T-helper 1 cell treated with Interleukin-12 subunit alpha and Interleukin-12 subunit beta and Interleukin-4 antibody, amounts not matched to agents 30 ng/mL and 1 ng/mL, for 36 hours (primary cell): Measurements from ENCODE around the gene AP1M2. TPM values are rescaled to one million over a fixed set of nuclear protein-coding genes. Genes with fewer than 3 reads are reported as not detected.

Source experiments
- intact Hi-C: fragments of 100-400 bp; cut with micrococcal nuclease; formaldehyde crosslinking; loops from one replicate; pipeline ENCODE4 v1.15.1; 2024
- total RNA-seq: library from RNA; stranded (reverse); gene quantifications from 2 replicates; pipeline ENCODE4 v1.2.3, GENCODE V29; 2022

Gene AP1M2
- total RNA-seq, result not detected in 2 replicates

GRCh38 chr19:10587022-10587838, at the start of gene AP1M2:
TSS of gene AP1M2 (minus strand) at chr19:10587312. CDS start at chr19:10587231, 81 bp downstream.
- intact Hi-C loops, result no loop called here

GRCh38 chr19:10636304-10636972, 49.3 kb upstream of the AP1M2 start:
- intact Hi-C loops, result no loop called here

- intact Hi-C loops, result no loop called here
These were observed 47.9 kb upstream of the AP1M2 start for GRCh38 chr19:10634963-10635362.

GRCh38 chr19:10634430-10634829, 47.3 kb upstream of the AP1M2 start:
- intact Hi-C loops, result no loop called here

GRCh38 chr19:10631874-10632273, 44.8 kb upstream of the AP1M2 start:
- intact Hi-C loops, result no loop called here

GRCh38 chr19:10625762-10626138, 38.6 kb upstream of the AP1M2 start:
- intact Hi-C loops, result no loop called here

- intact Hi-C loops, result no loop called here
These were observed 38.1 kb upstream of the AP1M2 start, which contains the start of gene SLC44A2 for GRCh38 chr19:10625003-10625761. TSS of gene SLC44A2 (plus strand) at chr19:10625553. CDS start at chr19:10625634, 81 bp downstream.

- intact Hi-C loops, result loop anchor here (1.0 kb wide), 1 partner anchor 20 kb away; no protein-coding TSS in a partner anchor
These were observed 37.5 kb upstream of the AP1M2 start for GRCh38 chr19:10624585-10624984.

GRCh38 chr19:10621966-10622365, 34.9 kb upstream of the AP1M2 start:
- intact Hi-C loops, result no loop called here

GRCh38 chr19:10620786-10621185, 33.7 kb upstream of the AP1M2 start:
- intact Hi-C loops, result no loop called here

- intact Hi-C loops, result no loop called here
These were observed 31.7 kb upstream of the AP1M2 start for GRCh38 chr19:10618846-10619245.

GRCh38 chr19:10617409-10618121, 30.5 kb upstream of the AP1M2 start:
- intact Hi-C loops, result no loop called here

- intact Hi-C loops, result no loop called here
These were observed 28.4 kb upstream of the AP1M2 start for GRCh38 chr19:10615429-10616023.

- intact Hi-C loops, result no loop called here
These were observed 25.5 kb upstream of the AP1M2 start for GRCh38 chr19:10612499-10613119.

GRCh38 chr19:10611907-10612306, 24.8 kb upstream of the AP1M2 start:
- intact Hi-C loops, result no loop called here

- intact Hi-C loops, result loop anchor here (1.0 kb wide), 2 partner anchors 20 to 23 kb away; no protein-coding TSS in a partner anchor
These were observed 17.4 kb upstream of the AP1M2 start for GRCh38 chr19:10604460-10604980.

GRCh38 chr19:10603873-10604459, 16.9 kb upstream of the AP1M2 start:
- intact Hi-C loops, result loop anchor here (1.0 to 2.0 kb wide), 6 partner anchors 9 to 91 kb away; no protein-coding TSS in a partner anchor

- intact Hi-C loops, result loop anchor here (1.0 to 2.0 kb wide), 4 partner anchors 8 to 92 kb away; no protein-coding TSS in a partner anchor
These were observed 16.2 kb upstream of the AP1M2 start for GRCh38 chr19:10603084-10603872.
